Astrocyte (in vitro differentiated cells and primary cell): ENCODE measurements around the gene TRIM9. TPM values are rescaled to one million over a fixed set of nuclear protein-coding genes. Genes with fewer than 3 reads are reported as not detected.

ENCODE experiments used
- DNase-seq: peaks from one replicate; pipeline ENCODE4 v3.0.0-alpha.2; 2010; ENCODE audit warnings: low read depth
- FAIRE-seq: peaks from 2 replicates; lab custom pipeline; 2011; peaks lifted over from hg19 to GRCh38; lab: Jason Lieb, UNC
- H2AFZ ChIP-seq: 2 replicates; pipeline ENCODE4 v1.6.0; 2012; ENCODE audit warnings: low read depth, low read length, inconsistent platforms
- H3K27ac ChIP-seq: 2 replicates; pipeline ENCODE4 v1.5.1; 2011; ENCODE audit warnings: low read depth, low read length, inconsistent platforms
- H3K27me3 ChIP-seq: 2 replicates; pipeline ENCODE4 v1.6.0; 2011; ENCODE audit warnings: low read length, inconsistent platforms; ENCODE audit not compliant: insufficient read depth
- H3K36me3 ChIP-seq: 2 replicates; pipeline ENCODE4 v1.5.1; 2011; ENCODE audit warnings: low read length, inconsistent platforms; ENCODE audit not compliant: insufficient read depth
- H3K4me1 ChIP-seq: 2 replicates; pipeline ENCODE4 v1.5.1; 2011; ENCODE audit warnings: low read length, inconsistent platforms; ENCODE audit not compliant: insufficient read depth
- H3K4me2 ChIP-seq: 2 replicates; pipeline ENCODE4 v1.6.0; 2012; ENCODE audit warnings: low read length, inconsistent platforms
- H3K4me3 ChIP-seq: 2 replicates; pipeline ENCODE4 v1.5.1; 2011; ENCODE audit warnings: low read depth, mild to moderate bottlenecking, low read length, inconsistent platforms; ENCODE audit not compliant: insufficient read depth
- H3K79me2 ChIP-seq: 2 replicates; pipeline ENCODE4 v1.6.0; 2012; ENCODE audit warnings: mild to moderate bottlenecking, low read length, inconsistent platforms; ENCODE audit not compliant: insufficient read depth
- H3K9ac ChIP-seq: 2 replicates; pipeline ENCODE4 v1.6.0; 2012; ENCODE audit warnings: mild to moderate bottlenecking, low read length, inconsistent platforms
- H3K9me3 ChIP-seq: 2 replicates; pipeline ENCODE4 v1.5.1; 2012; ENCODE audit warnings: low read depth, mild to moderate bottlenecking, low read length, inconsistent platforms; ENCODE audit not compliant: insufficient read depth
- H4K20me1 ChIP-seq: 2 replicates; pipeline ENCODE4 v1.6.0; 2012; ENCODE audit warnings: low read length, inconsistent platforms; ENCODE audit not compliant: insufficient read depth
- H3K27ac Mint-ChIP-seq: one replicate; pipeline ENCODE4 v1.8.0; 2021; ENCODE audit warnings: mild to moderate bottlenecking, mixed read lengths; ENCODE audit not compliant: unreplicated experiment
- H3K27me3 Mint-ChIP-seq: one replicate; pipeline ENCODE4 v1.8.0; 2021; ENCODE audit warnings: low read depth, mixed read lengths; ENCODE audit not compliant: unreplicated experiment
- H3K36me3 Mint-ChIP-seq: one replicate; pipeline ENCODE4 v1.8.0; 2021; ENCODE audit warnings: low read depth, mixed read lengths; ENCODE audit not compliant: unreplicated experiment
- H3K4me1 Mint-ChIP-seq: one replicate; pipeline ENCODE4 v1.8.0; 2021; ENCODE audit warnings: low read depth, mixed read lengths; ENCODE audit not compliant: unreplicated experiment
- H3K4me3 Mint-ChIP-seq: one replicate; pipeline ENCODE4 v1.8.0; 2021; ENCODE audit warnings: mild to moderate bottlenecking, moderate library complexity, mixed read lengths; ENCODE audit not compliant: unreplicated experiment
- H3K9me3 Mint-ChIP-seq: one replicate; pipeline ENCODE4 v1.8.0; 2021; ENCODE audit warnings: mild to moderate bottlenecking, mixed read lengths; ENCODE audit not compliant: unreplicated experiment
- EZH2 ChIP-seq: IDR thresholded peaks from 2 replicates; pipeline ENCODE4 v1.6.1; 2012; ENCODE audit warnings: mild to moderate bottlenecking, low read length, inconsistent platforms; ENCODE audit not compliant: insufficient read depth
- total RNA-seq: library from RNA; stranded (reverse); gene quantifications from 2 replicates; pipeline ENCODE4 v1.2.1, GENCODE V29; 2021
- TF ChIP-seq, protein P1 (sequence below): IDR thresholded peaks from 2 replicates; pipeline ENCODE4 v1.5.1; 2011; ENCODE audit warnings: low read depth, mild to moderate bottlenecking, inconsistent platforms, low read length, moderate library complexity; ENCODE audit not compliant: insufficient read depth

The TRIM9 gene
- total RNA-seq, 1 donor from 2014 or later: 4.7 TPM

DNA sequence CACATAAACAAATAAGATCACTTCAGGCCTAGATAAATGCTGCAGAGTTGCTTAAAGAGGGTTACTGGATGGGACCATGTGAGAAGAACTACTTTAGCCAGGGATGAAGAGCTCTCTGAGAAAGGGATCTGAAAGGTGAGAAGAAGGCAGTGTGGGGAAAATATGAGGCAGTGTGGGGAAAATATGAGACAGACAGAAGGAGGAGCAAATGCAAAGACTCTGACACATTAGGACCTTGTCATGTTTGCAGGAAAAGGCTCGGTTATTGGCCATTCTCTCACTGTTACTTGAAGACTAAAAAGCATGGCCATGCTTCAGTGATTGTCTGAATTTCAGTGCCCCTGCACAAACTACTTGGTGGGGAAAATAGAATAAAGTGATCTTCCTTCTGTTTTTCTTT, 22.7 kb upstream of the TRIM9 start:
- TF ChIP-seq EZH2: no peak
- TF ChIP-seq, protein P1, sequence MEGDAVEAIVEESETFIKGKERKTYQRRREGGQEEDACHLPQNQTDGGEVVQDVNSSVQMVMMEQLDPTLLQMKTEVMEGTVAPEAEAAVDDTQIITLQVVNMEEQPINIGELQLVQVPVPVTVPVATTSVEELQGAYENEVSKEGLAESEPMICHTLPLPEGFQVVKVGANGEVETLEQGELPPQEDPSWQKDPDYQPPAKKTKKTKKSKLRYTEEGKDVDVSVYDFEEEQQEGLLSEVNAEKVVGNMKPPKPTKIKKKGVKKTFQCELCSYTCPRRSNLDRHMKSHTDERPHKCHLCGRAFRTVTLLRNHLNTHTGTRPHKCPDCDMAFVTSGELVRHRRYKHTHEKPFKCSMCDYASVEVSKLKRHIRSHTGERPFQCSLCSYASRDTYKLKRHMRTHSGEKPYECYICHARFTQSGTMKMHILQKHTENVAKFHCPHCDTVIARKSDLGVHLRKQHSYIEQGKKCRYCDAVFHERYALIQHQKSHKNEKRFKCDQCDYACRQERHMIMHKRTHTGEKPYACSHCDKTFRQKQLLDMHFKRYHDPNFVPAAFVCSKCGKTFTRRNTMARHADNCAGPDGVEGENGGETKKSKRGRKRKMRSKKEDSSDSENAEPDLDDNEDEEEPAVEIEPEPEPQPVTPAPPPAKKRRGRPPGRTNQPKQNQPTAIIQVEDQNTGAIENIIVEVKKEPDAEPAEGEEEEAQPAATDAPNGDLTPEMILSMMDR: no peak
- no peak overlapping the region for H3K27ac Mint-ChIP-seq
- FAIRE-seq (no peak), DNase-seq (no peak)
- H3K36me3 Mint-ChIP-seq: no peaks in the 10 kb centered on the region
- H3K4me3 Mint-ChIP-seq: no peak overlapping the region
- H3K4me1 Mint-ChIP-seq: peaks cover 32% of the 10 kb centered on the region
- Histone ChIP-seq H3K4me2 (no peak overlapping the region), H3K27ac (no peak overlapping the region), H3K4me3 (no peak overlapping the region), H3K9me3 (no peaks in the 10 kb centered on the region), H3K9ac (no peak overlapping the region), H2AFZ (no peak overlapping the region), H3K36me3 (no peaks in the 10 kb centered on the region), H4K20me1 (no peaks in the 10 kb centered on the region), H3K79me2 (no peaks in the 10 kb centered on the region), H3K27me3 (no peaks in the 10 kb centered on the region), H3K4me1 (no peaks in the 10 kb centered on the region)
- H3K27me3 Mint-ChIP-seq: peaks cover 2% of the 10 kb centered on the region
- H3K9me3 Mint-ChIP-seq: no peaks in the 10 kb centered on the region

DNA sequence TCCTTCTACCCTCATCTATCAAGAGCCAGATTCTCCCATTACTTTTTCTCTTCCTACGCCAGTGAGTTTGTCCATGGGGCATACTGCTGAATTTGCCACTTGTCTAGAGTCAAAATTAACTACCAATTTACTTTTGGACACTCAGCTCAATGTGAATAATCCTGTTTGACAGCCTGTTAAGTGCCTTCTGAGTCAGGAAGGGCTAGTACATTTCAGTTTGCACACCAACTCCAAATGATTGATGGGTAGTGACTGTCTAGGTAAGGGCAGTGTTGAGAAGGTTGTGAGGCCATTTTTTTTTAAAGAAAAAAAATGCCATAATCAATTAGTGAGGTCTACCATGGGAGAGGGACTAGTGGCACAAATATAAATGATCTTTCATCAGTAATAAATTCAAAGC, 21.8 kb upstream of the TRIM9 start:
- H3K36me3 ChIP-seq: no peaks in the 10 kb centered on the region
- H3K4me1 Mint-ChIP-seq: peaks cover 24% of the 10 kb centered on the region
- no peak overlapping the region for H3K4me2 ChIP-seq
- H3K9ac ChIP-seq: no peak overlapping the region
- no peak overlapping the region for H3K27ac ChIP-seq
- FAIRE-seq: no peak
- H3K27me3 ChIP-seq: no peaks in the 10 kb centered on the region
- no peaks in the 10 kb centered on the region for H3K4me1 ChIP-seq
- no peaks in the 10 kb centered on the region for H3K36me3 Mint-ChIP-seq
- TF ChIP-seq, protein P1: no peak
- TF ChIP-seq EZH2: no peak
- H3K27ac Mint-ChIP-seq: no peak overlapping the region
- H3K27me3 Mint-ChIP-seq: peaks cover 2% of the 10 kb centered on the region
- H3K9me3 ChIP-seq: no peaks in the 10 kb centered on the region
- H2AFZ ChIP-seq: no peak overlapping the region
- no peak overlapping the region for H3K4me3 ChIP-seq
- no peaks in the 10 kb centered on the region for H3K9me3 Mint-ChIP-seq
- no peak for DNase-seq
- no peaks in the 10 kb centered on the region for H4K20me1 ChIP-seq
- H3K4me3 Mint-ChIP-seq: no peak overlapping the region
- no peaks in the 10 kb centered on the region for H3K79me2 ChIP-seq

DNA sequence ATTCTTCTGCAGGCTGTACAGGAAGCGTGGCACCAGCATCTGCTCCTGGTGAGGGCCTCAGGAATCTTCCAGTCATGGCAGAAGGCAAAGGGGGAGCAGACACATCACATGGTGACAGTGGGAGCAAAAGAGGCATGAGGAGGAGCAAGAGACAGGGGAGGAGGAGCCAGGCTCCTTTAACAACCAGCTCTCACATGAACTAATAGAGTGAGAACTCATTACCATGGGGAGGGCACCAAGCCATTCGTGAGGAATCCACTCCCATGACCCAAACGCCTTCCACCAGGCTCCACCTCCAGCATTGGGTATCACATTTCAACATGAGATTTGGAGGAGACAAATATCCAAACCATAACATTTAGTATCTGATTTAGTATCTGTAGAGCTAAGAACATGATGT, 14.7 kb upstream of the TRIM9 start:
- Histone ChIP-seq H3K36me3 (no peaks in the 10 kb centered on the region), H3K27ac (no peak overlapping the region), H3K4me3 (no peak overlapping the region), H2AFZ (no peak overlapping the region), H3K9me3 (no peaks in the 10 kb centered on the region), H3K4me2 (no peak overlapping the region), H3K4me1 (no peaks in the 10 kb centered on the region), H3K79me2 (no peaks in the 10 kb centered on the region), H3K27me3 (no peaks in the 10 kb centered on the region), H4K20me1 (no peaks in the 10 kb centered on the region), H3K9ac (no peak overlapping the region)
- Mint-ChIP-seq H3K4me3 (no peak overlapping the region), H3K27me3 (peaks cover 2% of the 10 kb centered on the region), H3K4me1 (no peaks in the 10 kb centered on the region), H3K27ac (no peak overlapping the region), H3K36me3 (no peaks in the 10 kb centered on the region), H3K9me3 (no peaks in the 10 kb centered on the region)
- no peak for FAIRE-seq
- no peak for TF ChIP-seq EZH2
- TF ChIP-seq, protein P1: no peak
- DNase-seq: no peak
